ENCODE data around the gene PIGH.

- TF ChIP-seq POLR2A (IDR thresholded peaks at IDR 0.05) = no peak
- TF ChIP-seq, protein P1, sequence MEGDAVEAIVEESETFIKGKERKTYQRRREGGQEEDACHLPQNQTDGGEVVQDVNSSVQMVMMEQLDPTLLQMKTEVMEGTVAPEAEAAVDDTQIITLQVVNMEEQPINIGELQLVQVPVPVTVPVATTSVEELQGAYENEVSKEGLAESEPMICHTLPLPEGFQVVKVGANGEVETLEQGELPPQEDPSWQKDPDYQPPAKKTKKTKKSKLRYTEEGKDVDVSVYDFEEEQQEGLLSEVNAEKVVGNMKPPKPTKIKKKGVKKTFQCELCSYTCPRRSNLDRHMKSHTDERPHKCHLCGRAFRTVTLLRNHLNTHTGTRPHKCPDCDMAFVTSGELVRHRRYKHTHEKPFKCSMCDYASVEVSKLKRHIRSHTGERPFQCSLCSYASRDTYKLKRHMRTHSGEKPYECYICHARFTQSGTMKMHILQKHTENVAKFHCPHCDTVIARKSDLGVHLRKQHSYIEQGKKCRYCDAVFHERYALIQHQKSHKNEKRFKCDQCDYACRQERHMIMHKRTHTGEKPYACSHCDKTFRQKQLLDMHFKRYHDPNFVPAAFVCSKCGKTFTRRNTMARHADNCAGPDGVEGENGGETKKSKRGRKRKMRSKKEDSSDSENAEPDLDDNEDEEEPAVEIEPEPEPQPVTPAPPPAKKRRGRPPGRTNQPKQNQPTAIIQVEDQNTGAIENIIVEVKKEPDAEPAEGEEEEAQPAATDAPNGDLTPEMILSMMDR (IDR thresholded peaks at IDR 0.05) = peak; percentile 58 to 85 (median 82)
- no peak for TF ChIP-seq POLR2AphosphoS5 (IDR thresholded peaks at IDR 0.05)
Observed at GRCh38 chr14:67618617-67619063, 18.6 kb upstream of the PIGH start.
